Uterus (tissue), 2 donors: ENCODE results near the gene CRYBB2.
"Not testable (repeated sequence)": the region's sequence is repeated elsewhere in the genome, so short reads cannot be mapped to it uniquely, and the experiment has no call there.

Experiments
- CTCF ChIP-seq, 4 experiments: fragments of 200-600 bp in 2 of 4; fragments of 450-650 bp in 2 of 4; sonication (generic) in 2 of 4; IDR thresholded peaks; one replicate each; pipeline ENCODE4 v1.5.1; 2016 to 2019; ENCODE audit warnings: antibody characterized with exemption in 4 of 4, mild to moderate bottlenecking in 2 of 4, moderate library complexity in 1 of 4
- POLR2A ChIP-seq, 2 donors: fragments of 450-650 bp; IDR thresholded peaks; one replicate each; pipeline ENCODE4 v1.6.1; 2016; ENCODE audit warnings: antibody characterized with exemption in 2 of 2, mild to moderate bottlenecking in 1 of 2, moderate library complexity in 1 of 2

DNA sequence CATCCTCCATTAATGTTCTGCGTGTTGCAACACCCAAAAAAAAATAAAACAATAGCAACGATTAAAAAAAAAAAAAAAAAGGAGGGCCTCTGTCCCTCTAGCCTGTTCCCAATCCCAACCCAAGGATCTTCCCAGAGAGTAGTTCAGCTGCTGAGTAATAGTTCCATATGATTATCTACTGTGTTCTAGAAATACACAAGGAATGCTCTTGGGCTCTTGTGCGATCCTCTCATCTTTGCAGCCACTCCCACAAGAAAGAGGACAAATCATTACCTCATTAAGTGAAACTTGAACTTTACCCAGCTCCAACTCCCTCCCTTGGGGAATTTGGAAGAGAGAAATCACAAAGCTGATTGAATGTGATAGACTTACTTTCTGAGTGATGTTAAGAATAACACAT is 54.5 kb downstream of the CRYBB2 start:
- not testable (repeated sequence) for TF ChIP-seq CTCF, POLR2A (IDR thresholded peaks at IDR 0.05)
